KOPT-K1 (cell line): ENCODE data around the gene GATAD1.
"Not testable (repeated sequence)": the region's sequence is repeated elsewhere in the genome, so short reads cannot be mapped to it uniquely, and the experiment has no call there.

ENCODE experiments used
- H3K27ac ChIP-seq: fragments of 200-600 bp; sonication (generic); 2 replicates; pipeline ENCODE4 v1.5.1; 2016; ENCODE audit warnings: antibody characterized with exemption, mild to moderate bottlenecking, low read depth, low read length; ENCODE audit not compliant: poor library complexity, severe bottlenecking
- H3K36me3 ChIP-seq: fragments of 200-600 bp; sonication (generic); 2 replicates; pipeline ENCODE4 v1.5.1; 2017; ENCODE audit warnings: antibody characterized with exemption, mild to moderate bottlenecking, low read length, moderate library complexity; ENCODE audit not compliant: insufficient read depth
- H3K9me3 ChIP-seq: fragments of 200-600 bp; sonication (generic); 2 replicates; pipeline ENCODE4 v1.5.1; 2017; ENCODE audit warnings: antibody characterized with exemption, low read length, mild to moderate bottlenecking; ENCODE audit not compliant: insufficient read depth, poor library complexity, severe bottlenecking

GATAD1 gene, protein sequence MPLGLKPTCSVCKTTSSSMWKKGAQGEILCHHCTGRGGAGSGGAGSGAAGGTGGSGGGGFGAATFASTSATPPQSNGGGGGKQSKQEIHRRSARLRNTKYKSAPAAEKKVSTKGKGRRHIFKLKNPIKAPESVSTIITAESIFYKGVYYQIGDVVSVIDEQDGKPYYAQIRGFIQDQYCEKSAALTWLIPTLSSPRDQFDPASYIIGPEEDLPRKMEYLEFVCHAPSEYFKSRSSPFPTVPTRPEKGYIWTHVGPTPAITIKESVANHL

DNA sequence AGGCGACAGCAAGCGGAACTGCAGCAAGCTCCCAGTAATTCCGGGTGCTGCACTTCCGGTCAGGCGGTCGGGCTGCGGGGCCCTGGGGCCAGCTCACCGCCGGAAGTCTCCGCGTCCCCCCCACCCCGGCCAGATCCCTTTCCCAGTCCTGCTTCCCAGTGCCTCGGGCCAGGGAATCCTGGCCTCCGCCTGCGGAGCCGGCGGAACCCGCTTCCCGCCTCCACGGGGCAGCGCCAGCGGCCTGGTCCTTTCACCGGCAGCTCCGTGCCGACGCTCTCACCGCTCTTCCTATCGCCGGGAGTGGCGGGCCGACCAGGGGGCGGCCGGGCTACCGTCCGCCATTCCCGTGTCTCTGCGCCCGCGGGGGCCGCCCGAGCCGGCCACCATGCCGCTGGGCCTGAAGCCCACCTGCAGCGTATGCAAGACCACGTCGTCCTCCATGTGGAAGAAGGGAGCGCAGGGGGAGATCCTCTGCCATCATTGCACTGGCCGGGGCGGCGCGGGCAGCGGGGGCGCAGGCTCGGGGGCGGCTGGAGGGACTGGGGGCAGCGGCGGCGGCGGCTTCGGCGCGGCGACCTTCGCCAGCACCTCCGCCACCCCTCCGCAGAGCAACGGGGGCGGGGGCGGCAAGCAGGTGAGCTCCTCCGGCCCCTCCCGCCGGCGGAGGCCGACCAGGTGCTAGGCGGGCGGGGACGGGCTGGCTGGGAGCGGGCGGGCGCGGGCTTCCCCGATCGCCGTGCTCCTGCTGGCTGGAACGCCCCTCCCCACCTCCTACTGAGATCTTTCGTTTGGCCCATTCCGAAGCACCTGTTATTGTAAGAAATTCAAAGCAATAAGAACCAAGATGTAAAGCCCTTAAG, at the start of gene GATAD1:
GATAD1 (plus strand) TSS at position 138 of the 860 bp plus-strand sequence; CDS start at position 386, 248 bp downstream.
- no peaks in the 10 kb centered on the region for H3K9me3 ChIP-seq
- H3K36me3 ChIP-seq = peaks cover 23% of the 10 kb centered on the region; the same call in 1 of the 2 replicates
- peak within 1 kb of the TSS; percentile 93 for H3K27ac ChIP-seq

DNA sequence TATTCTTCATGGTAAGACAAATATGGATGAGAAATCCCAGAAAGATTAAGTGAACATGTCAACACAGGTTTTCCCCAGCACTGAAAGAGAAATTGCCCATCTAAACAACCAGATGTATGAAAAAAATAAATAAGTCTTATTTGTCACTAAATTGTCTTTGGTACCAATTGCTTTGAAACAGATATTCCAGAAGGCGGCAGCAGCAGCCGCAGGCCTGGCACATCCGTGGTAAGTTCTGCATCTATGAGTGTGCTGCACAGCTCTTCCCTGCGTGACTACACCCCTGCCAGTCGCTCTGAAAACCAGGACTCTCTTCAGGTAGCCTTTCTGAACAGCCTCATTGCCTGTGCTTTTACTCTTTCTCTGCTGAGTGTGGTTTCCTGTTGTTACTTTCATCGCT, 49.7 kb upstream of the GATAD1 start:
- no peaks in the 10 kb centered on the region for H3K9me3 ChIP-seq
- H3K27ac ChIP-seq = no peak overlapping the region
- peaks cover 79% of the 10 kb centered on the region for H3K36me3 ChIP-seq

DNA sequence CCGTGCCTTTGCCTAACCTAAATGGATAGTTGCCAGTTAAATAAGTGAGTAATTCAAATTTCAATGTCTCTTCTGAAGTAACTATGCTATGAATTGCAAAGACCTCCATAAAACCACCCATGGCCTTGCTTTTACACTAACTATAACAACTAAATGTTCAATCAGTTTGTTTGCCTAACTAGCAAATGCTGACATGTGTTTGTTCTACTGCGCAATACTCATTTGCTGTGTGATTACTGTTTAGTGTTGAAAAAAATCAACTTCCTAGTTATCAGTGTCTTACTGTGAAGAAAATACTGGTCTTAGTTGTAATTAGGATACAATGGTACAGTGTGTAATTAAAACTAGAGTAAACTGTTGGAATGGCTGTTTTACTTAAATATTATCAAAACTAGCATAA, 47.3 kb upstream of the GATAD1 start:
- Histone ChIP-seq H3K9me3 (no peaks in the 10 kb centered on the region), H3K36me3 (peaks cover 70% of the 10 kb centered on the region), H3K27ac (no peak overlapping the region)

DNA sequence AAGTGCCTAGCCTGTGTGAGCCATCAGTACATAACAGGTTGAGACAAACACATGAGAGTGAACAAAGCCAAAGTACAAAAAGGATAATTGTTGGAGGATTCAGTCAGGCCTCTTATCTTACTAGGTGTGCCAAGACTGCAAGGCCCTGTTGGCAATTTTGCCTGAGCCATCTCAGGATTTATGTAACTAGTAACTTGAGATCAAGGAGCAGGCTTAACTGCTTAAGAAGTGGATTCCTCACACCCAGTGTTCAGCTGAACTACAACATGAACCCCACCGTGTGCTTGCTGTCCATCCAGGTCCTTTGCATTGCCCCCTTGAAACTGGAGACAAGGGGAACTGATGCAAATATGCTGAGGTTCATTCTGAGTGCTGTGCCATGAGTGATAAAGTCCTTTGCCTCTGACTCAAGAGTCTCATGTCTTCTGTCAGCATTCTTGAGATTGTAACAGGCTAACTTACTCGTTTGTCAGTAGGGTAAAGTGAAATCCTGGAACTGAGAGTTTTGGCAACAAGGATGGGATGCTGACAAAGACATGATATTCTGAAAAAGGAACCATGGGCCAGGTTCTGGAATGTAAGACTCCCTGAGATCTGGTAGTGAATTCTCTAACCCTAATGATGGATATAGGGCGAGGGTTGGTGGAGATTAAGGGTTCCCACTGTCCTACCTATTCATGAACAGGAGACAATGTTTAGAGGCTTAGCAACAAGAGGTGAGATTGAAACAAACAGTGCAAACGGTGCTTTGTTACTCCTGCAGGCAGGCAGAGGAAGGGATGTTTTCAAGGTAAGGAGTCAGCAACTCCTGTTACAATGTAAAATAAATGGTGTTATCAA, 44.1 kb upstream of the GATAD1 start:
- Histone ChIP-seq H3K36me3 (peaks cover 42% of the 10 kb centered on the region), H3K27ac (no peak overlapping the region), H3K9me3 (no peaks in the 10 kb centered on the region)

DNA sequence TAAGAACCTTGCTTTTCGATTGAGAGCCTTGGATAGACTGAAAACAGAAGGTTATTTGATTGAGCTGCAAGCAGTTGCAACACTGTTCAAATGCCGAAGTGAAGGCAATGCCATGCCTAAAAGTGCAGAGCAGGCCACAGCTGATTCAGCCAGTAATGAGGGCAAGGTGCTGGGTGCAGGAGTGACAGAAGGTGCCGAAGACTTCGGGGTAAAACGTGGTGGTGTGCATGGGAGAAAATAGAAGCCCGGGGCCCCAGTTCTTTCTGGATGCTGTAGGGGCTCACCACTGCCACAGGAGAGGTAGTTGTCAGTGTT, 43.6 kb upstream of the GATAD1 start:
- no peaks in the 10 kb centered on the region for H3K9me3 ChIP-seq
- H3K36me3 ChIP-seq = peaks cover 36% of the 10 kb centered on the region
- H3K27ac ChIP-seq = no peak overlapping the region

DNA sequence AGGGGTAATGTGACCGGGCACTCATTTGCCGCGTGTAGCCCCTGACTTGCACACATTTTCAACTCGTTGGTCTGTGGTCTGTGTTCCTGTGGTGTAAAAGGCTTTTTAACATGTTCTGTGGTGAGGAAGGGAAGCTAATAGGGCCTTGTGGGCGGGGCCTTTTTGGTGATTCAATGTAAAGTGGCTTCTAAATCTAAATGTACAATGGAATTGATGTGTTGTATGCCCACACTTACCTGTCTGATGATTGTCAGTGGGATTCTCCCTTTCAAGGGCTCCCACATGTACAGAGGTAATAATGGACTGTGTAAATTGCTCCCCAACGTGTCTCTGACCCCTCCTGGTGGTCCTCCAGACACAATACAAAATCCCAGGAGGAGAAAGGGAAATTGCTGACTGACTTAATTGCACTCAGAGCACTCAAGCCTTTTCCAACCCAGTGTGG, 43.1 kb upstream of the GATAD1 start:
- Histone ChIP-seq H3K9me3 (no peaks in the 10 kb centered on the region), H3K36me3 (peaks cover 31% of the 10 kb centered on the region), H3K27ac (no peak overlapping the region)

DNA sequence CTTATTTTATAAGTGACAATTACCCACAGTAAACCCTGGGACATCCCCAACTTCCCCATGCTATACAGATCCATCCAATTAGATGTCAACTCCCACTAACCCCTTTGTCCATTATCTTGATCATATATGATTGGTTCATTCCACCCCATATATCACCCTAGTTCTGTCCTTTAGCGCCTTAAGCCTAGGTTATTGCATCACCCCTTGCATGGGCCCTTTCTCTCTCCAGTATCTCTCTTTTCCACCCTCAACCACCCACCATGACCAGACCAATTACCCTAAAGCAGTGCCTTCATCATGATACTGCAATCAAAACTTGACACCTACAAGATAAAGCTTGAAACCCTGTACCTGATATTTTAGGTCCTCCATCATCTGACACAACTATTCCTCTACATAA, 37.9 kb upstream of the GATAD1 start:
- Histone ChIP-seq H3K36me3 (no peaks in the 10 kb centered on the region), H3K9me3 (no peaks in the 10 kb centered on the region), H3K27ac (no peak overlapping the region)

DNA sequence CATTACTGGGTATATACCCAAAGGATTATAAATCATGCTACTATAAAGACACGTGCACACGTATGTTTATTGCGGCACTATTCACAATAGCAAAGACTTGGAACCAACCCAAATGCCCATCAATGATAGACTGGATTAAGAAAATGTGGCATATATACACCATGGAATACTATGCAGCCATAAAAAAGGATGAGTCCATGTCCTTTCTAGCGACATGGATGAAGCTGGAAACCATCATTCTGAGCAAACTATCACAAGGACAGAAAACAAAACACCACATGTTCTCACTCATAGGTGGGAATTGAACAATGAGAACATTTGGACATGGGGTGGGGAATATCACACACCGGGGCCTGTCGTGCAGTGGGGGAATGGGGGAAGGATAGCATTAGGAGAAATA, 37.1 kb upstream of the GATAD1 start:
- not testable (repeated sequence) for H3K27ac ChIP-seq, H3K36me3 ChIP-seq, H3K9me3 ChIP-seq

DNA sequence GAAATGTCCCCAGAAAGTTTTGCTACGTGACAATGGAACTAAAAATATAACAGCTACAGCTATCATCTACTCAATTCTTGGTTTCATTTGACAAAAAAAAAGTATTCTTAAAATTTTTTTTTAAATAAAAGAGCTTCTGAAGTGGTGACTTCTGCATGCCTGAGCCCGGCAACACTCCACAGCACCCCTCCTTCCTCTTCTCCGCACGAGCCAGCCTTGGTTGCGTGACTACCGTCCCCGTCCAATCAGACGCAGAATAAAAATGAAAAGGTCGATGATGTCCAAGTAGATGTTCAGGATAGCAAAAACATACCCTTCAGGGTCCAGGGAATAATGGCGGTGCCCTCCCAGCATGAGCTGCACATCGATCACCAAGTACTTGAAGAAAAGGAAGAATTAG, 34.5 kb upstream of the GATAD1 start:
- H3K36me3 ChIP-seq = no peaks in the 10 kb centered on the region
- H3K9me3 ChIP-seq = no peaks in the 10 kb centered on the region
- no peak overlapping the region for H3K27ac ChIP-seq

DNA sequence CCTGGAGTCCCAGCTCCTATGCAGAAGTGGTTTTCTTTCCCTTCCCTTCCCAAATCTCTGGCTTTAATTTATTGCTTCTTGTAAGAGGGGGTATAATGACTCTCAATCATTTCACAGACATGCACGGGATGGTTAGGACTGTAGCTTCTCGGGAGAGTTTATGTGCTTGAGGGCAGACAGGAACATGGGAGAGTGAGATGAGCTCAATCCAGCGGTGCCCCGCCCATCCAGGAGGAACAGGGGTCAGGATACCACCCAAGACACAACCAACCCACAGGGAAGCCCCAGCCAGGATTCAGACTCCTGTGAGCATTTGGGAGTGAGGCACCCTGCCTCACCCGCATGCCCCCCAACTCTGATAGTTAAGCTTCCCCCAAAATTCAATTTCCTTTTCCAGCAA, 33.7 kb upstream of the GATAD1 start:
- H3K9me3 ChIP-seq = no peaks in the 10 kb centered on the region
- no peaks in the 10 kb centered on the region for H3K36me3 ChIP-seq
- no peak overlapping the region for H3K27ac ChIP-seq

DNA sequence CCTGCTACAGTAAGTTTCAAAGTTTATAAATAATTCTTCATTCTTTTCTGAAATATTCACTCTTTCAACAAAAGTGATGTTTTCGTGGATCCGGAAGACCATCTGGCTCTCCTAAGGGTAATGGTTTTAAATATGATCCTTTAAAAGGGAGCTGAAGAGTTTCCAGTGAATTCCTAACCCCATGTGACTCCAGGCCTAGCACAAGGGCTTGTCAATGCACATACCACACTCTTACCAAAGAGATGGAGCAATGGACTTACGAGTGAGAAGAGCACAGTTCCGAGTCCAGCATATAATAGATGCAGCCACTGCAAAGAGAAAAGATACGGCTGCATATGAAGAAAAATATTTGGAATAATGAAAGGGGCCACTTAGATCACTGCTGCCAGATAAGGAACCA, 32.1 kb upstream of the GATAD1 start:
- Histone ChIP-seq H3K36me3 (no peaks in the 10 kb centered on the region), H3K9me3 (no peaks in the 10 kb centered on the region), H3K27ac (no peak overlapping the region)

DNA sequence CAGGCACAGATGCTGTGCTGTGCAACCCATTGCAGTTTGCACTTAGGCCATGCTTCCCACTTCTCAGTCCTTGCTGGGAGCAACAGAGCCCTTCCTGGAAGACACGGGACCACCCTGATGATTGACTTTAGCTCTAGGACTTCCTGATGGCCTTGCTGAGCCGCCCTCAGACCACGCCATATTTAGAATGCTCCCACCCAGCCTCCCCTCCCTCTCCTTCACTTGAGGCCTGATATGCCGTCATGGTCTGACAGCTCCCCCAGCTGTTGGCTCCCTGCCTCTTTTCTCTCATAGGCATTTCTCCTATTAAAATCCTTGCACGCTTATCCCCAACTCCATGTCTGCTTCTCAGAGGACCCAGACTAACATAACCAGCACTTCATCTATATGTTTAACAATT, 29.4 kb upstream of the GATAD1 start:
- Histone ChIP-seq H3K9me3 (no peaks in the 10 kb centered on the region), H3K36me3 (no peaks in the 10 kb centered on the region), H3K27ac (no peak overlapping the region)

DNA sequence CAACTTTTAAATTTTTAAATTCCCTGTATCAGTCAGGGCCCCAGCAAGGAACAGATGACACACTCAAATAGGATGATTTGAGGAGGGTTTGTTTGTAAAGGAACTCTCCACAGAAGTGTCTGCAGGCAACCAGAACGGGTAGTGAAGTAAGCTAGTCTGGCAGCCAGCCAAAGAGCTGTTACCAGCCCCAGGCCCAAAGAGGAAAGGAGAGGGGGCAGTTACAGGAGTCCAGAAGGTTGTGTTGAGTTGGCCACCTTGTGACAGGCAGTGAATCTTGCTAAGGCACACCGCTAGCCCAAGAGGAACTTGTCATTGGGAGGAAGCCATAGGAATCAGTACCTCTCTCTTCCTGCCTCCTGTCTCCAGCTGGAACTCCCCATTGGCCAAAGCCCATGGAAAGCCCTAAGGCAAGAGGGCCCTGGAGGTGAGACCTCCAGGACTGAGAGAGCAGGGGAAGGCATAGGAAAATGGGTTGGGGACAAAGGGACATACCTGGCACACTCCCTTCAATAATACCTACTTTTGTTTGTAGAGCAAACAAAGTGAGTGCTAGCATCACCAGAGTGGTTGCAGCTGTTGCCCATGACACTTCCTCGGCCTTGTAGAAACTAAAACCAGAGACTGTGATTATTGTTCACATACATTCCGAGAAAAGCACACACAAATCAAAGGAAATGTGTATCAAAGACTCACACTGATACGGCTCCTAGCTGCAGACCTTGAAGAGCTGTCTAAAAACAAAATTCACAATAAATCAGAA, 25.4 kb upstream of the GATAD1 start:
- Histone ChIP-seq H3K9me3 (no peaks in the 10 kb centered on the region), H3K27ac (no peak overlapping the region), H3K36me3 (no peaks in the 10 kb centered on the region)

DNA sequence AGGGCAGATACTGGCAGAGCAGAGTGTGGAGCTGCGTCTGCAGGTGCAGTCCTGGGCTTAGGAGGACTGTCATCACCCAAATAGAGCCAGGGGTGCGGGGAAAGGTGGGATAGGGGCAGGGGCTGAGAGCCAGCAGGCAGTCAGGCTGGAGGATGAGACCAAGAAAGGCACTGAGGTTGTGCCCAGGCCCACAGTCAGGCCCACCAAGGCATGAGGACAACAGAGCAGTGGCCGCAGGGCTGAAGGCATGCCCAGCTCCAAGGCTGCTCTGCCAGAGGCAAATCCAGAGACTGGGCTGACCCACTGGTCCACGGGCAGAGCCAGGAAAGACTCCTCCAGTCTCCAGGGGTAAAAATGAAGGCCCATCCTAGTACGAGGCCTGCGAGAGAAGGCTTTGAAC, 24.4 kb upstream of the GATAD1 start:
- Histone ChIP-seq H3K9me3 (no peaks in the 10 kb centered on the region), H3K36me3 (no peaks in the 10 kb centered on the region), H3K27ac (no peak overlapping the region)
